Measurements from ENCODE around the gene ITGB1BP1. TPM values are rescaled to one million over a fixed set of nuclear protein-coding genes. Genes with fewer than 3 reads are reported as not detected.

ITGB1BP1 gene
- total and polyA plus RNA-seq, 2 of the 13 experiments (the other 11 are each of a cell fraction or from before 2014, with no cell fraction given), result 106 to 108 TPM

DNA sequence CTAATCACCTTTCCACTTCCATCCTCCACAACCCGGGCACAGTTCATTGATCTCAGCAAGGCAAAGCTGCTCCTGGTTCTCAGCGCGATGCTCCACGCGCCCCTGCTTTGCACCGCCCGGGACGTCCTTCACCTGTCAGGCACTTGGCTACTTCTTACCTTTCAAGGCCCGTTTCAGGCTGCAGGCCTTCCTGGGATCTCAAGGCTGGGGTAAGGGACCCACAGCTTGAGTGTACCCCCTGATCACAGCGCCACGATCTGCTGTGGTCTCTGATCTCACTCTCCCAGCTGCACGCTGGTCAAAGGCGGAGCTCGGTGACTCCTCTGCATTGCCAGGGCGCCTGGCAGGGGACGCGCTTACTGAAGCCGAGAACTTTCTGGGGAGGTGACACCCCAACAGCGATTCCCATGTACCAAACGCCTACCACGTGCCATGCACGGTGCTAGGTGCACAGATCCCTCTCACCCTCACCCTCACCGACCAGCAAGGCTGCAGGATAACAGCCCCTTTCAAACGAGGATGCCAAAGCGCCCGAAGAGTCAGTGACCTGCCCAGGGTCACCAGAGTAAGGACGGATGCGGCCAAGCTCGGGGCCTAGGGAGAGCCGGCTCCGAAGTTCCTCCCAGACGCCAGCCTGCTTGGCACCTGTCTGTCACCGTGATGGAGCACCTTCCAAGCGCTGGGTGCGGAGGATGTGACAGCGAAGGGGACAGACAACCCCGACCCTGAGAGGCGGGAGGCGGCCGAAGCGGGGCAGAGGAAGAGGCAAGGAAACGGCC, 818 bp downstream of the ITGB1BP1 start (continued):
- TF ChIP-seq ZNF83 (CRISPR knock-in tag; IDR thresholded peaks at IDR 0.05; ENCODE audit: borderline replicate concordance), result no peak
- TF ChIP-seq BCL6 (CRISPR knock-in tag; IDR thresholded peaks at IDR 0.05), result no peak
- TF ChIP-seq DNMT3B (CRISPR knock-in tag; conservative IDR thresholded peaks at IDR 0.05), result peak; percentile 79; the same call in 1 of the 2 replicates
- TF ChIP-seq TBX3 (IDR thresholded peaks at IDR 0.05; ENCODE audit: borderline replicate concordance), result no peak
- TF ChIP-seq ZSCAN20 (CRISPR knock-in tag; IDR thresholded peaks at IDR 0.05; ENCODE audit: borderline replicate concordance), result no peak
- TF ChIP-seq SMAD3 (CRISPR knock-in tag; IDR thresholded peaks at IDR 0.05), result no peak
- TF ChIP-seq ZNF891 (CRISPR knock-in tag; IDR thresholded peaks at IDR 0.05), result 0 out of 2 replicates have a peak, but pooled peaks have one; percentile 40
- TF ChIP-seq ZNF737 (CRISPR knock-in tag; IDR thresholded peaks at IDR 0.05; ENCODE audit: borderline replicate concordance), result 0 out of 2 replicates have a peak, but pooled peaks have one; percentile 65
- TF ChIP-seq, protein P1, sequence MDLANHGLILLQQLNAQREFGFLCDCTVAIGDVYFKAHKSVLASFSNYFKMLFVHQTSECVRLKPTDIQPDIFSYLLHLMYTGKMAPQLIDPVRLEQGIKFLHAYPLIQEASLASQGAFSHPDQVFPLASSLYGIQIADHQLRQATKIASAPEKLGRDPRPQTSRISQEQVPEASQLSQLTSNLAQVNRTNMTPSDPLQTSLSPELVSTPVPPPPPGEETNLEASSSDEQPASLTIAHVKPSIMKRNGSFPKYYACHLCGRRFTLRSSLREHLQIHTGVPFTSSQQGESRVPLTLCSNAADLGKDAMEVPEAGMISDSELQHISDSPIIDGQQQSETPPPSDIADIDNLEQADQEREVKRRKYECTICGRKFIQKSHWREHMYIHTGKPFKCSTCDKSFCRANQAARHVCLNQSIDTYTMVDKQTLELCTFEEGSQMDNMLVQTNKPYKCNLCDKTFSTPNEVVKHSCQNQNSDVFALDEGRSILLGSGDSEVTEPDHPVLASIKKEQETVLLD (CRISPR knock-in tag; IDR thresholded peaks at IDR 0.05; ENCODE audit: low read depth), result no peak; the same call in 1 of the 2 replicates
- no peak for TF ChIP-seq SOX5 (CRISPR knock-in tag; IDR thresholded peaks at IDR 0.05; ENCODE audit: borderline replicate concordance)
- no peak for TF ChIP-seq ZNF432 (CRISPR knock-in tag; IDR thresholded peaks at IDR 0.05; ENCODE audit: borderline replicate concordance)
- no peak for TF ChIP-seq ZNF343 (CRISPR knock-in tag; IDR thresholded peaks at IDR 0.05)
- TF ChIP-seq KDM1A (CRISPR knock-in tag; IDR thresholded peaks at IDR 0.05), result no peak
- TF ChIP-seq HNRNPH1 (optimal IDR thresholded peaks at IDR 0.05; ENCODE audit: low read depth, low read length), result no peak
- TF ChIP-seq ZNF713 (CRISPR knock-in tag; IDR thresholded peaks at IDR 0.05), result 0 out of 2 replicates have a peak, but pooled peaks have one; percentile 9
- no peak; the same call in 1 of the 2 replicates for TF ChIP-seq RBAK (CRISPR knock-in tag; IDR thresholded peaks at IDR 0.05)
- peak; percentile 63; the same call in 1 of the 2 replicates for TF ChIP-seq HDAC1 (CRISPR knock-in tag; IDR thresholded peaks at IDR 0.05)
- no peak for TF ChIP-seq AGO1 (IDR thresholded peaks at IDR 0.05; ENCODE audit: low read depth, low read length, poor library complexity, severe bottlenecking)
- no peak for TF ChIP-seq ZNF12 (CRISPR knock-in tag; IDR thresholded peaks at IDR 0.05)
- peak; percentile 86 for TF ChIP-seq ZNF781 (CRISPR knock-in tag; IDR thresholded peaks at IDR 0.05; ENCODE audit: borderline replicate concordance, not compliant biosample characterization)
- TF ChIP-seq HIVEP1 (CRISPR knock-in tag; IDR thresholded peaks at IDR 0.05), result peak; percentile 73
- no peak for TF ChIP-seq ZNF672 (CRISPR knock-in tag; IDR thresholded peaks at IDR 0.05)
- no peak for TF ChIP-seq POGZ (CRISPR knock-in tag; IDR thresholded peaks at IDR 0.05)
- TF ChIP-seq, protein P2, sequence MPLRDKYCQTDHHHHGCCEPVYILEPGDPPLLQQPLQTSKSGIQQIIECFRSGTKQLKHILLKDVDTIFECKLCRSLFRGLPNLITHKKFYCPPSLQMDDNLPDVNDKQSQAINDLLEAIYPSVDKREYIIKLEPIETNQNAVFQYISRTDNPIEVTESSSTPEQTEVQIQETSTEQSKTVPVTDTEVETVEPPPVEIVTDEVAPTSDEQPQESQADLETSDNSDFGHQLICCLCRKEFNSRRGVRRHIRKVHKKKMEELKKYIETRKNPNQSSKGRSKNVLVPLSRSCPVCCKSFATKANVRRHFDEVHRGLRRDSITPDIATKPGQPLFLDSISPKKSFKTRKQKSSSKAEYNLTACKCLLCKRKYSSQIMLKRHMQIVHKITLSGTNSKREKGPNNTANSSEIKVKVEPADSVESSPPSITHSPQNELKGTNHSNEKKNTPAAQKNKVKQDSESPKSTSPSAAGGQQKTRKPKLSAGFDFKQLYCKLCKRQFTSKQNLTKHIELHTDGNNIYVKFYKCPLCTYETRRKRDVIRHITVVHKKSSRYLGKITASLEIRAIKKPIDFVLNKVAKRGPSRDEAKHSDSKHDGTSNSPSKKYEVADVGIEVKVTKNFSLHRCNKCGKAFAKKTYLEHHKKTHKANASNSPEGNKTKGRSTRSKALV (CRISPR knock-in tag; IDR thresholded peaks at IDR 0.05), result peak; percentile 89; the same call in 1 of the 2 replicates
- TF ChIP-seq, protein P3, sequence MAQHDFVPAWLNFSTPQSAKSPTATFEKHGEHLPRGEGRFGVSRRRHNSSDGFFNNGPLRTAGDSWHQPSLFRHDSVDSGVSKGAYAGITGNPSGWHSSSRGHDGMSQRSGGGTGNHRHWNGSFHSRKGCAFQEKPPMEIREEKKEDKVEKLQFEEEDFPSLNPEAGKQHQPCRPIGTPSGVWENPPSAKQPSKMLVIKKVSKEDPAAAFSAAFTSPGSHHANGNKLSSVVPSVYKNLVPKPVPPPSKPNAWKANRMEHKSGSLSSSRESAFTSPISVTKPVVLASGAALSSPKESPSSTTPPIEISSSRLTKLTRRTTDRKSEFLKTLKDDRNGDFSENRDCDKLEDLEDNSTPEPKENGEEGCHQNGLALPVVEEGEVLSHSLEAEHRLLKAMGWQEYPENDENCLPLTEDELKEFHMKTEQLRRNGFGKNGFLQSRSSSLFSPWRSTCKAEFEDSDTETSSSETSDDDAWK (CRISPR knock-in tag; IDR thresholded peaks at IDR 0.05), result no peak
- TF ChIP-seq NFIC (IDR thresholded peaks at IDR 0.05; ENCODE audit: low read length), result no peak

All from HepG2 (cell line).